HepG2 (cell line): Measurements from ENCODE around the gene TXNRD2. TPM values are rescaled to one million over a fixed set of nuclear protein-coding genes. Genes with fewer than 3 reads are reported as not detected.

Experiments used
- CEBPB ChIP-seq: IDR thresholded peaks from 2 replicates; pipeline ENCODE4 v1.6.1; 2011; ENCODE audit warnings: low read depth, low read length, improper control_type of control experiment, borderline replicate concordance
- CREM ChIP-seq, 2 experiments: sonication (generic) in 1 of 2; formaldehyde crosslinking in 1 of 2; IDR thresholded peaks; 2 replicates each; pipeline versions ENCODE4 v1.4.0 to v1.6.1; 2016 to 2020; ENCODE audit warnings: antibody characterized with exemption in 1 of 2, mild to moderate bottlenecking in 1 of 2, missing genetic modification reagents in 1 of 2
- FIP1L1 ChIP-seq: fragments of 200-400 bp; formaldehyde crosslinking; IDR thresholded peaks from 2 replicates; pipeline ENCODE4 v1.6.1; 2018; ENCODE audit warnings: low read depth, mild to moderate bottlenecking, low read length, moderate library complexity, borderline replicate concordance; ENCODE audit not compliant: insufficient read depth
- FOXK2 ChIP-seq: fragments of 450-650 bp; IDR thresholded peaks from 2 replicates; pipeline ENCODE4 v1.6.1; 2016
- RFXANK ChIP-seq: IDR thresholded peaks from 2 replicates; pipeline ENCODE4 v1.6.1; 2016
- TEAD2 ChIP-seq: sonication (generic); formaldehyde crosslinking; IDR thresholded peaks from 2 replicates; pipeline ENCODE4 v1.9.0; 2021; ENCODE audit warnings: missing genetic modification reagents
- ZBTB3 ChIP-seq: sonication (generic); formaldehyde crosslinking; IDR thresholded peaks from 2 replicates; pipeline ENCODE4 v1.4.0; 2020; ENCODE audit warnings: low read depth, mild to moderate bottlenecking, moderate library complexity, missing genetic modification reagents, borderline replicate concordance
- ZFX ChIP-seq: sonication (generic); formaldehyde crosslinking; IDR thresholded peaks from 2 replicates; pipeline ENCODE4 v1.4.0; 2020; ENCODE audit warnings: mild to moderate bottlenecking, low read depth, missing genetic modification reagents, moderate library complexity
- ZFYVE20 ChIP-seq: sonication (generic); formaldehyde crosslinking; IDR thresholded peaks from 2 replicates; pipeline ENCODE4 v1.8.0; 2023; ENCODE audit warnings: low read depth, mild to moderate bottlenecking, moderate library complexity, missing genetic modification reagents, borderline replicate concordance
- ZNF121 ChIP-seq: sonication (generic); formaldehyde crosslinking; IDR thresholded peaks from 2 replicates; pipeline ENCODE4 v1.5.0; 2020; ENCODE audit warnings: mild to moderate bottlenecking, missing genetic modification reagents
- ZNF383 ChIP-seq: sonication (generic); formaldehyde crosslinking; IDR thresholded peaks from 2 replicates; pipeline ENCODE4 v1.4.0; 2020; ENCODE audit warnings: missing genetic modification reagents, mild to moderate bottlenecking, borderline replicate concordance
- ZNF451 ChIP-seq: sonication (generic); formaldehyde crosslinking; IDR thresholded peaks from 2 replicates; pipeline ENCODE4 v1.5.0; 2020; ENCODE audit warnings: mild to moderate bottlenecking, missing genetic modification reagents
- ZNF567 ChIP-seq: sonication (generic); formaldehyde crosslinking; IDR thresholded peaks from 2 replicates; pipeline ENCODE4 v1.8.1; 2023; ENCODE audit warnings: mild to moderate bottlenecking, missing genetic modification reagents, borderline replicate concordance
- polyA plus RNA-seq, 8 experiments: library from polyadenylated mRNA; depleted of rRNA in 3 of 8; stranded (reverse) in 7 of 8; unstranded in 1 of 8; fragments of >200 nt; fragmentation: Illumina TruSeq in 4 of 8; extraction: Trizol in 4 of 8; gene quantifications; 2 replicates each; pipeline versions ENCODE4 v1.2.1 to v1.2.3, GENCODE V29; 2011 to 2016; ENCODE audit warnings: low read depth in 4 of 8, missing spikeins in 1 of 8, mixed read lengths in 1 of 8; ENCODE audit not compliant: insufficient read depth in 1 of 8
- total RNA-seq, 5 experiments: library from RNA; depleted of rRNA; stranded (reverse); fragments of >200 nt; fragmentation: Illumina TruSeq; extraction: Trizol; gene quantifications; 2 replicates each; pipeline ENCODE4 v1.2.3, GENCODE V29; 2016; ENCODE audit warnings: low read depth in 1 of 5
- TF ChIP-seq, protein P1 (sequence below): sonication (generic); formaldehyde crosslinking; IDR thresholded peaks from 2 replicates; pipeline ENCODE4 v1.8.0; 2022; ENCODE audit warnings: mild to moderate bottlenecking, missing genetic modification reagents
- TF ChIP-seq, protein P2 (sequence below): sonication (generic); formaldehyde crosslinking; IDR thresholded peaks from 2 replicates; pipeline ENCODE4 v1.4.0; 2020; ENCODE audit warnings: missing genetic modification reagents
- TF ChIP-seq, protein P3 (sequence below): sonication (generic); formaldehyde crosslinking; IDR thresholded peaks from 2 replicates; pipeline ENCODE4 v1.4.0; 2020; ENCODE audit warnings: mild to moderate bottlenecking, missing genetic modification reagents
- TF ChIP-seq, protein P4 (sequence below): sonication (generic); formaldehyde crosslinking; IDR thresholded peaks from 2 replicates; pipeline ENCODE4 v1.4.0; 2020; ENCODE audit warnings: missing genetic modification reagents, borderline replicate concordance
- TF ChIP-seq, protein P5 (sequence below): IDR thresholded peaks from 2 replicates; pipeline ENCODE4 v1.6.1; 2018; ENCODE audit warnings: missing genetic modification reagents, mild to moderate bottlenecking, missing compliant biosample characterization
- TF ChIP-seq, protein P6 (sequence below): sonication (generic); formaldehyde crosslinking; IDR thresholded peaks from 2 replicates; pipeline ENCODE4 v1.4.0; 2020; ENCODE audit warnings: mild to moderate bottlenecking, missing genetic modification reagents
- TF ChIP-seq, protein P7 (sequence below): IDR thresholded peaks from 2 replicates; pipeline ENCODE4 v1.6.1; 2016; ENCODE audit warnings: missing biosample characterization, missing genetic modification reagents, low read depth
- TF ChIP-seq, protein P8 (sequence below): sonication (generic); formaldehyde crosslinking; IDR thresholded peaks from 2 replicates; pipeline ENCODE4 v1.8.0; 2022; ENCODE audit warnings: missing genetic modification reagents, low read depth, mild to moderate bottlenecking, borderline replicate concordance

The TXNRD2 gene
- total and polyA plus RNA-seq, 2 of the 13 experiments (the other 11 are each of a cell fraction or from before 2014, with no cell fraction given), result 17.5 to 18.6 TPM

DNA sequence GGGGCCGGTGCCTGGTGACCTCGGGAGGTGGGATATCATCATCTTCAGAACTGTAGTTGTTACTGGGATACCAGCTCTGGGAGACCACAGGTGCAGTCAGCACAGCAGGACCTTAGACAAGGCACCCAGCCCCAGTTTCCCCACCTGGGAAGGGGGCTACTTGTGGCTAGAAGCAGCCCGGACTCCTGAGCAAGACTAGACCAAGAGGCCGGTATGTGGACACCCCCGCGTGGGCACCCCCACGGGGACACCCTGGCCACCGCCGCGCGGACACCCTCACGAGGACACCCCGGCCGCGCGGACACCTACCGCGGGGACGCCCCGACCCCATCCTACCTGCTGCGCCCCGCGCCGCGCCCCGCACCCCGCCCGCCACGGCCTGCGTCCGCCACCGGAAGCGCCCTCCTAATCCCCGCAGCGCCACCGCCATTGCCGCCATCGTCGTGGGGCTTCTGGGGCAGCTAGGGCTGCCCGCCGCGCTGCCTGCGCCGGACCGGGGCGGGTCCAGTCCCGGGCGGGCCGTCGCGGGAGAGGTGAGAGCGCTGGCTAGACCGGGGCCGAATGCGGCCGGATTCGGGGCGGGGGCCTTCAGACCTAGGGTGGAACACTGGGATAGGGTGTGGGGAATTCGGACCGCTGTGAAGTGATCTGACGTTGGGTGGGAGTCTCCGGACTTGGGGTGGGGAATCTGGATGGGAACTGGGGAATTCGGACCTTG lies at the start of gene TXNRD2, which contains the start of gene COMT (continued):
- peak; percentile 21; the same call in 1 of the 2 replicates for TF ChIP-seq ZNF451
- TF ChIP-seq FIP1L1, result no peak
- no peak for TF ChIP-seq ZNF121 (CRISPR knock-in tag)
- peak; percentile 76 for TF ChIP-seq ZFX
- TF ChIP-seq, protein P1, sequence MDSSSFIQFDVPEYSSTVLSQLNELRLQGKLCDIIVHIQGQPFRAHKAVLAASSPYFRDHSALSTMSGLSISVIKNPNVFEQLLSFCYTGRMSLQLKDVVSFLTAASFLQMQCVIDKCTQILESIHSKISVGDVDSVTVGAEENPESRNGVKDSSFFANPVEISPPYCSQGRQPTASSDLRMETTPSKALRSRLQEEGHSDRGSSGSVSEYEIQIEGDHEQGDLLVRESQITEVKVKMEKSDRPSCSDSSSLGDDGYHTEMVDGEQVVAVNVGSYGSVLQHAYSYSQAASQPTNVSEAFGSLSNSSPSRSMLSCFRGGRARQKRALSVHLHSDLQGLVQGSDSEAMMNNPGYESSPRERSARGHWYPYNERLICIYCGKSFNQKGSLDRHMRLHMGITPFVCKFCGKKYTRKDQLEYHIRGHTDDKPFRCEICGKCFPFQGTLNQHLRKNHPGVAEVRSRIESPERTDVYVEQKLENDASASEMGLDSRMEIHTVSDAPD (CRISPR knock-in tag), result 0 out of 2 replicates have a peak, but pooled peaks have one; percentile 27
- TF ChIP-seq ZNF567 (CRISPR knock-in tag), result no peak
- no peak for TF ChIP-seq ZFYVE20 (CRISPR knock-in tag)
- TF ChIP-seq, protein P2, sequence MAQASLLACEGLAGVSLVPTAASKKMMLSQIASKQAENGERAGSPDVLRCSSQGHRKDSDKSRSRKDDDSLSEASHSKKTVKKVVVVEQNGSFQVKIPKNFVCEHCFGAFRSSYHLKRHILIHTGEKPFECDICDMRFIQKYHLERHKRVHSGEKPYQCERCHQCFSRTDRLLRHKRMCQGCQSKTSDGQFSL, result no peak
- TF ChIP-seq CEBPB, result no peak
- TF ChIP-seq, protein P3, sequence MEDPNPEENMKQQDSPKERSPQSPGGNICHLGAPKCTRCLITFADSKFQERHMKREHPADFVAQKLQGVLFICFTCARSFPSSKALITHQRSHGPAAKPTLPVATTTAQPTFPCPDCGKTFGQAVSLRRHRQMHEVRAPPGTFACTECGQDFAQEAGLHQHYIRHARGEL (CRISPR knock-in tag), result no peak
- TF ChIP-seq, protein P4, sequence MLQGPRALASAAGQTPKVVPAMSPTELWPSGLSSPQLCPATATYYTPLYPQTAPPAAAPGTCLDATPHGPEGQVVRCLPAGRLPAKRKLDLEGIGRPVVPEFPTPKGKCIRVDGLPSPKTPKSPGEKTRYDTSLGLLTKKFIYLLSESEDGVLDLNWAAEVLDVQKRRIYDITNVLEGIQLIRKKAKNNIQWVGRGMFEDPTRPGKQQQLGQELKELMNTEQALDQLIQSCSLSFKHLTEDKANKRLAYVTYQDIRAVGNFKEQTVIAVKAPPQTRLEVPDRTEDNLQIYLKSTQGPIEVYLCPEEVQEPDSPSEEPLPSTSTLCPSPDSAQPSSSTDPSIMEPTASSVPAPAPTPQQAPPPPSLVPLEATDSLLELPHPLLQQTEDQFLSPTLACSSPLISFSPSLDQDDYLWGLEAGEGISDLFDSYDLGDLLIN (CRISPR knock-in tag), result no peak
- TF ChIP-seq ZBTB3 (CRISPR knock-in tag), result no peak
- no peak for TF ChIP-seq TEAD2 (CRISPR knock-in tag)
- TF ChIP-seq, protein P5, sequence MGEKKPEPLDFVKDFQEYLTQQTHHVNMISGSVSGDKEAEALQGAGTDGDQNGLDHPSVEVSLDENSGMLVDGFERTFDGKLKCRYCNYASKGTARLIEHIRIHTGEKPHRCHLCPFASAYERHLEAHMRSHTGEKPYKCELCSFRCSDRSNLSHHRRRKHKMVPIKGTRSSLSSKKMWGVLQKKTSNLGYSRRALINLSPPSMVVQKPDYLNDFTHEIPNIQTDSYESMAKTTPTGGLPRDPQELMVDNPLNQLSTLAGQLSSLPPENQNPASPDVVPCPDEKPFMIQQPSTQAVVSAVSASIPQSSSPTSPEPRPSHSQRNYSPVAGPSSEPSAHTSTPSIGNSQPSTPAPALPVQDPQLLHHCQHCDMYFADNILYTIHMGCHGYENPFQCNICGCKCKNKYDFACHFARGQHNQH (CRISPR knock-in tag), result no peak
- TF ChIP-seq, protein P6, sequence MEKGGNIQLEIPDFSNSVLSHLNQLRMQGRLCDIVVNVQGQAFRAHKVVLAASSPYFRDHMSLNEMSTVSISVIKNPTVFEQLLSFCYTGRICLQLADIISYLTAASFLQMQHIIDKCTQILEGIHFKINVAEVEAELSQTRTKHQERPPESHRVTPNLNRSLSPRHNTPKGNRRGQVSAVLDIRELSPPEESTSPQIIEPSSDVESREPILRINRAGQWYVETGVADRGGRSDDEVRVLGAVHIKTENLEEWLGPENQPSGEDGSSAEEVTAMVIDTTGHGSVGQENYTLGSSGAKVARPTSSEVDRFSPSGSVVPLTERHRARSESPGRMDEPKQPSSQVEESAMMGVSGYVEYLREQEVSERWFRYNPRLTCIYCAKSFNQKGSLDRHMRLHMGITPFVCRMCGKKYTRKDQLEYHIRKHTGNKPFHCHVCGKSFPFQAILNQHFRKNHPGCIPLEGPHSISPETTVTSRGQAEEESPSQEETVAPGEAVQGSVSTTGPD (CRISPR knock-in tag), result no peak
- TF ChIP-seq, protein P7, sequence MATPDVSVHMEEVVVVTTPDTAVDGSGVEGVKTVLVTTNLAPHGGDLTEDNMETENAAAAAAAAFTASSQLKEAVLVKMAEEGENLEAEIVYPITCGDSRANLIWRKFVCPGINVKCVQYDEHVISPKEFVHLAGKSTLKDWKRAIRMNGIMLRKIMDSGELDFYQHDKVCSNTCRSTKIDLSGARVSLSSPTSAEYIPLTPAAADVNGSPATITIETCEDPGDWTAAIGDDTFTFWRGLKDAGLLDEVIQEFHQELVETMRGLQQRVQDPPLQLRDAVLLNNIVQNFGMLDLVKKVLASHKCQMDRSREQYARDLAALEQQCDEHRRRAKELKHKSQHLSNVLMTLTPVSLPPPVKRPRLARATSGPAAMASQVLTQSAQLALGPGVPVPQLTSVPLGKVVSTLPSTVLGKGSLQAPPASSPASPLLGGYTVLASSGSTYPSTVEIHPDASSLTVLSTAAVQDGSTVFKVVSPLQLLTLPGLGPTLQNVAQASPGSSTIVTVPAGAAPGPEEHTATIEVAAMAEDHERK (CRISPR knock-in tag), result no peak
- TF ChIP-seq ZNF383, result no peak
- TF ChIP-seq RFXANK (CRISPR knock-in tag), result no peak
- no peak for TF ChIP-seq FOXK2
- TF ChIP-seq, protein P8, sequence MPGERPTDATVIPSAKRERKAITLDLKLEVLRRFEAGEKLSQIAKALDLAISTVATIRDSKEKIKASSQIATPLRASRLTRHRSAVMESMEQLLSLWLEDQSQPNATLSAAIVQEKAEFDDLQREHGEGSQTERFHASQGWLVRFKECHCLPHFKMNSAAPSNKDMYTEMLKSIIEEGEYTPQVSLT (CRISPR knock-in tag), result no peak
- TF ChIP-seq CREM (IDR thresholded peaks at IDR 0.05), result no peak
- TF ChIP-seq CREM (CRISPR knock-in tag; IDR thresholded peaks at IDR 0.05), result no peak
